ENCODE results near the gene FARS2.

Gene FARS2

GRCh38 chr6:5461365-5461764, 200.1 kb downstream of the FARS2 start:
- DNase-seq (ENCODE audit: low read depth in 4 of 4, low spot score in 1 of 4) = no peak

DNA sequence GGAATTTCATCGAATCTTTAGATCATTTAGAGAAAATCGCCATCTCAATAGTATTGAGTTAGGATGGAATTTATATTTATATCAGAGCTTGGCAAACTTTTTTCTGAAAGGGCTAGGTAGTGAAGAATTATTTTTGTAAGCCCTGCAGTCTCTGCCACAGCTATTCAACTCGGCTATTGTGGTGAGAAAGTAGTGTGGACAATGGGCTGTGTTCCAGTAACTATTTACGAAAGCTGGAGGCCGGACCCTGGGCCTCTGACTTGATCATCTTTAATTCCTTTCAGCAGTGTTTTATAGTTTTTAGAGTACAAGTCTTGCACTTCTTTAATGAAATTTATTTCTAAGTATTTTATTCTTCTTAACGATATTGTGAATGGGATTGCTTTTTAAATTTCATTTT, 201.5 kb downstream of the FARS2 start:
- DNase-seq (ENCODE audit: low read depth in 4 of 4, low spot score in 1 of 4) = no peak

- DNase-seq (ENCODE audit: low read depth in 4 of 4, low spot score in 1 of 4) = no peak
Observed at GRCh38 chr6:5463690-5464089, 202.4 kb downstream of the FARS2 start.

- no peak for DNase-seq (ENCODE audit: low read depth in 4 of 4, low spot score in 1 of 4)
Observed at GRCh38 chr6:5464099-5464885, 203.0 kb downstream of the FARS2 start.

GRCh38 chr6:5466281-5467136, 205.2 kb downstream of the FARS2 start:
- DNase-seq (ENCODE audit: low read depth in 4 of 4, low spot score in 1 of 4) = no peak

- no peak for DNase-seq (ENCODE audit: low read depth in 4 of 4, low spot score in 1 of 4)
Observed at GRCh38 chr6:5468586-5468985, 207.3 kb downstream of the FARS2 start.

DNA sequence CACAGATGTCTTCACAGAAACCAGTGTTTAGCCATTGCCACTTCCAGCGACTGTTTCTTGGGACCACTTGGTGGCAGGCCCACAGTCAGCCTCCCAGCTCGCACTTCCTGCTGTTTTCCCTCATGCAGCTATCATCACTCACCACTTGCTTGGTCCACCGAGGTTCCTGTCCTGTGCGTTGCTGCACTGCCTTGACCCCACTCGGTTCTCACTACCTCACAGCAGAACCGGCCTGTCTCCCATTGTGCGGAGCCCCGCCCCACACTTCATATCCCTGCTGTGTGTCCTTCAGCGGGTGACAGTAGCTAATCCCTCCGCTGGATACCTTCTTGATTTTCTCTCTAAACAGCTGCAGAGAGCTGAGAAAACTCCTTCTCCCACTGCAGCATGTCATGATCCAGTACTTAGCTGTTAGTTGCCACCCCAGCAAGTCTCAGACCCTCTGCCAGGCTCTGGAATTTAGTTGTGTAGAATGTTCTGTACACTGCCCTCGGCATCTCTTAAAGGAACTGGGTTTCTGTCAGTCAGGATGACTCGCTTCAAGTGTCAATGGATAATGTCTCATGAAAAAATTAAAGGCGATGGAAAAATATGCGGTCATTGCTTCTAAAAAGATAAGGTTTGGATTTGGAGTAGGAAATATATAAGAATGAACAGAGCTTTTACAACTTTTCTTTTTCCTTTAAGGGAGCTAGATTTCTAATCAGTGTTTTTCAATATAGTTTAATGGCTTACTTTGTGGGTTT, 208.0 kb downstream of the FARS2 start:
- no peak for DNase-seq (ENCODE audit: low read depth in 4 of 4, low spot score in 1 of 4)

- peak; percentile 3 to 47 (median 24) for DNase-seq (ENCODE audit: low read depth in 4 of 4, low spot score in 1 of 4)
Observed at GRCh38 chr6:5471044-5471443, 209.7 kb downstream of the FARS2 start.

DNA sequence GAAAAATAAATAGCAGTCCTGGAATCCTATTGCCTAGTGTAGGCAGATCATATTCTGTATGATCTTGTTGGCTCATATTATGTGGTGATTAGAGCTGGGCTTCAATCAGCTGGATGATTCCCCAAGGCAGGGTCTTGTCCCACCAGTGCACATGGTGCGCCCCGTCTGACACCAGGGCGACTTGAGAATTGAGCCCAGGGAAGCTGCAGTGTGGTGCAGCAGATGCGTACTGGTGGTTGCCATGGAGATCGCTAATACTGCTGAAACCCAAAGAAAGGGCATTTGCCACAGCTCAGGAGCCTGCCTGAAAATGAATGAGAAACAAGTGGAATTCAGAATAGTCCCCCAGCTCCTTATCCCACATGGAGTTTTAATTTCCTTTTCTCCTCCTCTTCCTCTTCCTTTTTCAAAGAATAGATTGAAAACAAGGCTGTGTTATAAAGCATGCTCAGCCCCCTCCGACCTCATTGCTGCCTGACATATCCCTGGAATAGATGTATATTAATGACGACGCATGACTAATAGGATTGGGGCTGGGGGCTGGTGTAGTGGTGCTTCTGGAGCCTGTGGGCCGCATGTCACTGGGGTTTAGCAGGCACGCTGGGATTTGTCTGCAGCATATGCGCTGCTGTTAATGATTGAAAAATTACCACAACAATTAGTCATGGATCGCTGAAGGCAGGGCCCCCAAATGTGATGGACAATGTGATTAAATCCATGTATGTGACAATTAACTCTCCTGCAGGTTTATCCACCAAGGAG, 210.5 kb downstream of the FARS2 start:
- no peak for DNase-seq (ENCODE audit: low read depth in 4 of 4, low spot score in 1 of 4)

DNA sequence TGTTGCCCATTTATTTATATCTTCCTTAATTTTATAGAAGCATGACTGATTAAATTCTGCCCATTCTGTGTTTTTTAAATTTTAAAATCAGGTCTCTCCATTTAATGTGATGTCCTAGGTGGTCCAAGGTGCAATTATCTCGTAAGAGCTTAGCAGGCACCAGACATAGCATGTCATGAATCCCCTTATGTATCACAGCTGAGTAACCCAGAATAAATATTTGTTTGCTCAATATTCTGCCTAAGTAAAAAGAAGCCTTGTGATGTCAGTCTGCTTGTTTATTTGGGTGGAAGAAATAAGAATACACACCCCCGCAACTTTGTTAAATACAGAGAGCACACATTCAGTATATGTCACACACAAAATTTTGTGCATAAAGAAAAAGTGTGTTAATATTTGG, 211.3 kb downstream of the FARS2 start:
- no peak for DNase-seq (ENCODE audit: low read depth in 4 of 4, low spot score in 1 of 4)

GRCh38 chr6:5475779-5476178, 214.5 kb downstream of the FARS2 start:
- DNase-seq (ENCODE audit: low read depth in 4 of 4, low spot score in 1 of 4) = no peak

GRCh38 chr6:5478380-5478779, 217.1 kb downstream of the FARS2 start:
- DNase-seq (ENCODE audit: low read depth in 4 of 4, low spot score in 1 of 4) = no peak

DNA sequence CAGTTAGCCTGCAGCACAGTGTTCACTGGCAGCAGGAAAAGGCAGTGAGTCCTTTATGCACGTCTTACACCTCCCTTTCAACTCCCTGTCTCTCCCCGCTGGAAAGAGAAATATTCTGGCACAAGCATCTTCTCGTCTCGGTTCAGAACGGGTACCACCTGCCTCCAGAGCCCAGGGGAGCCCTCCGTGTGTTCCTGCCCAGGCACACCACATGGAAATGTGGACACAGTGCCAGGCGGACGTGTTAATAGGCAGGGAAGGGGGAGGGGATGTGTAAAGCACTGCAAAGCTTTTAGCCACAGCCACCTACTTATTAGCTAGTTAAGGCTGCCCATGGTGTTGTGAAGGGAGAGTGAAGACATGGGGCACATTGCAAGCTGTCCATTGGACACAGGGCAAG, 219.7 kb downstream of the FARS2 start:
- DNase-seq (ENCODE audit: low read depth in 4 of 4, low spot score in 1 of 4) = no peak

GRCh38 chr6:5481750-5482149, 220.4 kb downstream of the FARS2 start:
- DNase-seq (ENCODE audit: low read depth in 4 of 4, low spot score in 1 of 4) = no peak

- DNase-seq (ENCODE audit: low read depth in 4 of 4, low spot score in 1 of 4) = no peak
Observed at GRCh38 chr6:5482619-5483018, 221.3 kb downstream of the FARS2 start.

- DNase-seq (ENCODE audit: low read depth in 4 of 4, low spot score in 1 of 4) = no peak
Observed at GRCh38 chr6:5484692-5485091, 223.4 kb downstream of the FARS2 start.

- DNase-seq (ENCODE audit: low read depth in 4 of 4, low spot score in 1 of 4) = no peak
Observed at GRCh38 chr6:5486214-5486613, 224.9 kb downstream of the FARS2 start.

DNA sequence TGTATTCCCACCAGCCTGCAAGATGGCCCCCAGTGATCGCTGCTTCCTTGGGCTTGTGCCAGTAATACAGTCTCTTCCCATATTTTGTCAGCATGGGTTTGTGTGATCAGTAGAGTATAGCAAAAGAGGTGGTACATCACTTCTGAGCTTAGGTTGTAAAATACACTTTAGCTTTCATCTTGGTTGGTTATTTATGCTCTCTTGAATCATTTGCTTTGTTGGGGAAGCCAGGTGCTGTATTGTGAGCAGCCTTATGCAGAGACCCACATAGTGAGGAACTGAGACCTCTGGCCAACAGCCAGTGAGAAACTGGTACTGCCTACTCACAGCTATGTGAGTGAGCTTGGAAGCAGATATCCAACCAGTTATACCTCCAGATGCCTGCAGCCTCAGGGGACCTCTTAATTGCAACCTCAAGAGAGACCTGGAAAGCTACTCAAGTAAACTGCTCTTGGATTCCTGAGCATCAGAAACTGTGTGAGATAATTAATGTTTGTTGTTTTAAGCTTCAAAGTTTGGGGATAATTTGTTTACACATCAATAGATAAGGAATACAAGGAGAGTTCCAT, 229.3 kb downstream of the FARS2 start:
- no peak for DNase-seq (ENCODE audit: low read depth in 4 of 4, low spot score in 1 of 4)

DNA sequence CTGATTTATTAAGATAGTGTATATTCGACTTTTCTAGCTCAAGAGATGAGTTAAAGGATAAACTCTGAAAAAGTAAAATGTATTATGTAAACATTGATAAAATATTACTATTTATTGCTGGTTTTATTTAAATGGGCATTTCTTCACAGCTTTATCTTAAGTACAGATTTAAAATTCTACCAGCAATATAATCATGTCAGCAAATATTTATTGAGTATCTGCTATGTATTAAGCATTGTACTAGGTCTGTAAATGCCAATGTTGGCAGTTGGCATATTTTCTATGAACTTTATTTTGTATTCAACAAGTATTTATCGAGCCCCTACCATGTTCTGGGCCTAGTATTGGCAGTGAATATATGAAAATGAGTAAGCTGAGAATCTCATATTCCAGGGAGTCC, 231.0 kb downstream of the FARS2 start:
- DNase-seq (ENCODE audit: low read depth in 4 of 4, low spot score in 1 of 4) = no peak

- no peak for DNase-seq (ENCODE audit: low read depth in 4 of 4, low spot score in 1 of 4)
Observed at GRCh38 chr6:5493806-5494205, 232.5 kb downstream of the FARS2 start.

All from stimulated activated CD4-positive, alpha-beta T cell treated with anti-CD3 and anti-CD28 coated beads, Interleukin-1b, Interleukin-23, amount 100 ng/mL, for 24 hours (primary cell).